RKO (cell line): ENCODE results near the gene NXF1.
A peak's percentile ranks its signal among the peaks of the same experiment; 100 is the strongest.
"Not testable (repeated sequence)": the region's sequence is repeated elsewhere in the genome, so short reads cannot be mapped to it uniquely, and the experiment has no call there.

Source experiments
- DNase-seq: peaks from one replicate; pipeline ENCODE4 v3.0.0-alpha.2; 2016; ENCODE audit warnings: low spot score

Gene NXF1

GRCh38 chr11:62805076-62805892, at the start of gene NXF1:
Gene NXF1, minus strand, starts transcription at chr11:62805440. Its CDS starts 84 bp downstream, at chr11:62805356.
- peak; percentile 95 for DNase-seq

DNA sequence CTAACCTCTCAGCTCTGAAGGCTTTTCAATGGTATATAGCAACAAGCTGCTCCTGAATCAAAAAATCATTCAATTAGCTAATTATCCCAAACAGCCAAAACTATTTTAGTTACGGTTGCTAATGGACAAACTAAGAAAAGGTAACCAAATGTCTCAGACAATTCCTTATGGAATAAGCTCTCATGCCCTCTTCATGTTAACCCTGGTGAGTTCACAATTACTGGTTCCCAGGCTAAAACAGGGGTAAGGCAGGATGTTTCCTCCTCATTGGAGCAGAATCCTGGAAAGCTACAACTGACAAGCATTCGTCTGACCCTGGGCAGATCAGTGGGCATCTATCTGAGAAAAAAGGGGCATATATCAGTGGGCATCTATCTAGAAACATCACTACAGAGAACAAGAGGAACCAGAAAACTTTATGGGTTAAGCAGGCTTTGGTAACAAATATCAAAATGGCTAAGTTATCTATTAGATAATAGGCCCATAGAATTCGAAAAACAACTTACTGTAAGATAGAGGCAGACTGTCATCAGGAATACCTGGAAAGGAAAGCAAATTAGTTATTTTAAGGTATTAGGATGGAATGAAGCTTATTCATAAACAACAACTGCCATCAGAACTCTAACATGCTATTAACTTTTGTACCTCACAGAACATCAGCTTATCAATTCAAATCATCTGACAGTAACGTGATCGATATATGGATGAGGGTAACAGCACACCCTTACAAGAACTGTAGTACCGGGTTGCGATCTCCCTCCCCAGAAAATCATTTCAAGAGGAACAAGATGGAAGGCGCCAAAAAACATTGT, 49.0 kb upstream of the NXF1 start:
- no peak for DNase-seq

- peak; percentile 69 for DNase-seq
These were observed 48.2 kb upstream of the NXF1 start for GRCh38 chr11:62853279-62853965.

DNA sequence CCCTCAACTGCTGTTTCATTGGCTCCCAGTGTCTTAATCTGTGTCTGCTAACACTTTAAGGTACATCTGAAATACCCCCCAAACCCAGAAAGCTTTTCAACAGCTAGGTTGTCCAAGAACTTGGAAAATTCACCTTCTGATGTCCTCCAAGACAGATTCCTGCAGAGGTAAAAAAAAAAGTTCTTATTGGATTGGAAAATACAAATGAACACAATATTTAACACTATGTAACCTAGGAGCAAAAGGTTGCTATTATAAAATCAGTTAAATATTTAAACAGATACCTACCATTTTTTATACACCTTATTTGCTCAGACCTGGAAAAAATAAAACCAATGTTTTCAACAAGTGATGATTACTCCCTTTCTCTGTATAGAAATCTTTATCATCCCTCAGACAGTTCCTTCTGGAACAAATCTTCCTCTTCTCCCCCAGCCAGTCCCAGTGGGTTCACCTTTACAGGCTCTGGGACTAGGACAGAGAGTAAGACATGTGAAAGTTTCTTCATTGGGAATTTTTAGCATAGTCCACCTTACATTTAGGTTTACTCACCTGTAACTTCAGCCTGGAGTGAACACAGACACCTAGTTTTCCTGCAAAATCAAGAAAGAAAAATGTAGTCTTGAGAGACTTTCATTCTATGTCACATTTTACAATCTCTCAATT, 47.4 kb upstream of the NXF1 start:
- DNase-seq: peak; percentile 74

DNA sequence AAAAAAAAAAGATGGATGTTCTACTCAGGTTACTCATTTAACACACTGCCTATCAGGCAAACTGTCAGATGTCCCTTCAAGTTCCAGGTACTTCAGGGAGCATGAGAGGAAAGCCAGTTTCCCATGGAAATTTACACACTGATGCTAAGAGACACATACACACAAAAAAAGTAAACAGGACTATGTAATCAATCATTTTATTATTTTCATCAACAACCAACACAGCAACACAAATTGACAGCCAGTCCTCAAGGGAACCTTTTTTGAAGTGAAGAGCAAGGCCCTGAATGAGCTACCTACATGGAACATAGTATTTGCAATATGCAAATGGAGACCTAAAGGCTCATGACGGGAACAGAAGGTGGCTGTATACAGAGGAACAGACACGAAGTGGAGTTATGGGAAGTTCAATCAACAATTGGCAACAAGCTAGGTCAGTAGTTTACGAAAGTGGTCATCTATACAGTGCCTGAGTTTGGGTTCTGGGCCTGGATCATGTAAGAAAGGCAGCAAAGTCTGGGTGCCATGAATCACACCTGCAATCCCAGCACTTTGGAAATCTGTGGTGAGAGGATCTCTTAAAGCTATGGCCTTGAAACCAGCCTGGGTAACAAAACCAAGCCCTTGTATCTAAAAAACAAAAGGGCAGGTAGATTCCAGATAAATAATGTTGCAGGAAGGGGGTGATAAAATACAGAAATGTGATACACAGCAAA, 46.7 kb upstream of the NXF1 start:
- DNase-seq: no peak

GRCh38 chr11:62850911-62851806, 45.9 kb upstream of the NXF1 start:
- peak; percentile 77 for DNase-seq

- no peak for DNase-seq
These were observed 42.6 kb upstream of the NXF1 start for GRCh38 chr11:62847767-62848314.

- DNase-seq: no peak
These were observed 40.9 kb upstream of the NXF1 start for GRCh38 chr11:62846177-62846576.

DNA sequence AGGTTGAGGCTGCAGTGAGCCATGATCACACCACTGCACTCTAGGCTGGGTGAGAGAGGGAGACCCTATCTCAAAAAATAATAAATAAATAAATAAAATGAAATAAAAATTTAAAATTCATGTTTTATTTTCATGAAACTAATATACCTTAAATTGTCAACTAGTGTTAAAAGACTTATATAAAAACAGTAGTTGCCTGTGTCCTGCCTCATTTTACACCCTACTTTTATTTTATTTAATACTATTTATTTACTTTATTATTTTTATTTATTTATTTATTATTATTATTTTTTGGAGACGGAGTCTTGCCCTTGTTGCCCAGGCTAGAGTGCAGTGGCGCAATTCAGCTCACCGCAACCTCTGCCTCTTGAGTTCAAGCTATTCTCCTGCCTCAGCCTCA, 38.9 kb upstream of the NXF1 start:
- DNase-seq: no peak

- no peak for DNase-seq
These were observed 38.2 kb upstream of the NXF1 start for GRCh38 chr11:62843466-62843865.

GRCh38 chr11:62842891-62843290, 37.7 kb upstream of the NXF1 start:
- not testable (repeated sequence) for DNase-seq

DNA sequence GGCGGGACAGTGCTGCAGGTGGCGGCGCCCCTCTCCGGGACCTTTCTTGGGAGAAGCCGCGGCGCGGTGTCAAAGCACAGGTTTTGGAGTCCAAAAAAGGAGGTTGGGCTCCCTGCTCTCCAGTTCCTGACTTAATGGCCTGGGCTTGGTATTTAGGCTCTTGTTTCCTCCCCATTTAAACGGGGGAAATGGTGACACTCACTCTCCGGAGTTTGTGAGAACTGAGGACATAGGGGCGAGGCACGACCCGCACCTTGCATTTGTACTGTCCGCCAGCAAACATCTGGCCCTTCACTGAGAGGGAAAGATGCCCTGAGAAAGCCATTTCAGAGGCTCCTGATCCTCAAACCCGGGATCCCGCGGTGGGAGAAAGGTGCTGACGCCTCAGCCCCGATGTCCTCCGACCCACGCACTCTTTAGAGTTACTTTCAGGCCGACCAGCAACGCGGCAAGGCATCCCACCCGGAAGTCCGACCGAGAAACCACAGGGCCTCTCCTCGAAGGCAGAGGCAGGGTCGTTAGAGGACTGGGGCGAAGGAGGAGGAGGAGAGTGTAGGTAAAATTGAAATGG, 37.0 kb upstream of the NXF1 start:
- DNase-seq: no peak

DNA sequence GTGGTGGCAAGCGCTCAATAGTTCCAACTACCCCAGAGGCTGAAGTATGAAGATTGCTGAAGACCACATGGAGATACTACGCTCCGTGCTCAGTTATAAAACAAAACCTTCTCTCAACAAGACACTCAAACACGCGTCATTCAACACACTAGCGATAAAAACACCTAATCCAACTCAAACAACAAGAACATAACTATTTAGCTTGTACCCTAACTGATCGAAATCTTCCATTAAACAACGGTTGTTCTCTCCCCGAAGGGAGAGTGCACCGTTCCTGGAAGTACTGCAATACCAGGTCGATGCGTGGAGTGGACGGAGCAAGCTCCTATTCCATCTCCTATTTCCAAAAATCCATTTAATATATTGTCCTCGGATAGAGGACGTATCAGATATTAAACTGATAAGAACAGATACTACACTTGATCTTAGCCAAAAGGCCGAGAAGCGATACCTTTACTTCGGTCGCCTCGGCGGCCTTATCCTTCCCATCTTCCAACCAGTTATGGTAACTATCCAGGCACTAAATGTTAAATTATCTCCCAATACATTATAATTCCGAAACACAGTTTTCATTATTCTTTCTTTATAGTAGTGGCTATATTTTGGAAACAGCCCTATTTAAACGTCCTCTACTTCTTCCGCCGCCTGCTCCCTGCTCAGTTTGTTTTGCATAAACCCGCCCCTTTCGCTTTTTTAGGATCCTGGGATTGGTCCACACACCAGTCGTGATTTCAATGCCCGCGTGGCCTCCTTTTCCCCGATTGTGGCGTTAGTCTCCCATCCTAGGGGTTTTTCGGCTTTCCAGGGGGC, 36.3 kb upstream of the NXF1 start:
- peak; percentile 99 for DNase-seq

DNA sequence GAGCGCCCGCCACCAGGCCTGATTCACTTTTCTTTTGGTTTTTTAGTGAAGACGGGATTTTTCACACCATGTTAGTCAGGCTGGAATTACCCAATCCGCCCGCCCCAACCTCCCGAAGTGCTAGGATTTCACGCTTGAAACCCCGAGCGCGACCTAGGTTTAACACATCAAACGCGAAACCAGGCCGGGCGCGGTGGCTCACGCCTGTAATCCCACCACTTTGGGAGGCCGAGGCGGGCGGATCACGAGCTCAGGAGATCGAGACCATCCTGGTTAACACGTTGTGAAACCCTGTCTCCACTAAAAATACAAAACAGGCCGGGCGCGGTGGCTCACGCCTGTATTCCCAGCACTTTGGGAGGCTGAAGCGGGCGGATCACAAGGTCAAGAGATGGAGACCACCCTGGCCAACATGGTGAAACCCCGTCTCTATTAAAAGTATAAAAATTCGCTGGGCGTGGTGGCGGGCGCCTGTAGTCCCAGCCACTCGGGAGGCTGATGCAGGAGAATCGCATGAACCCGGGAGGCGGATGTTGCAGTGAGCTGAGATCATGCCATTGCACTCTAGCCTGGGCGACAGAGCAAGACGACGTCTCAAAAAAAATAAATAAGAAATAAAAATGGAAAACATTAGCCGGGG, 35.6 kb upstream of the NXF1 start:
- DNase-seq: peak; percentile 84

DNA sequence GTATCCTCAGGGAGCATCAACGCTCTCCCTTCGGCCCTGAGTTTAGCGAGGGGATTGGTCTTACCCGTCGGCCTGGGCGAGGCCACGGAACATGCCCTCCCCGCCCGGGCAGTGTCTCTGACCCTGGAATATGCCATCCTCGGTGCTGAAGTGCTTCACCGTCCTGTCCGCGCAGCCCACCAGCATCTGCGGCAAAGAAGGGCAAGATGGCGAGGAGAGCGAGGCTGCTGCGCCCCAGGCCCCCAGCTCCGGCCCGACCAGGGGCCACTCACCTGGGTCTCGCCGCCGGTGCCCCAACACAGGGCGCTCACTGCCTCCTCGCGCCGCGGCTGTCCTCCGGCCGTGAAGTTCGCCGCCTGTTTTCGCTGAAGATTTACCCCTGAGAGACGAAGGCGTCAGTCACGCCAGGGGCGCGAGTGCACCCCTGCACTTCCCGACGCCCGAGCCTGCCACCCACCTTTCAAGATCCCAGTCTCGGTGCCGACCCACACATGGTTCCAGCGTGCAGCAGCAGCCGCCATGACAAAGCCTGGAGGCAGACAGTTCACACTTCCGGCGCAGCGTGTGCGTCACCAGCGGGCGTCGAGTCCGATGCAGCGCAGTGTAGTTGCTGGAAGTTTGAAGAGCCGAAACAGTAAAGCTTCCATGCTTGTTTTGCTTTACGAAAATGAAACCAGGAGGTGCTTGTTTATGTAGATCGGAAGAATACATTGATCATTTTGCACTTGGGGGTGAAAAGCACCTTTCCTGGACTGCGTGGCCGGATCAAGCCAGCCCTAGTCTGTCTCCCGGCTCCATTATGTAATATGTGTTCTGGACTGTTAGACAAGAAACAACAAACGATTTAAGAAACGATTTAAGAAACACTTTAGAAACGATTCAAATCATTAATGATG, 34.1 kb upstream of the NXF1 start, which contains the start of gene WDR74:
WDR74 (minus strand) TSS at position 541 of the 896 bp plus-strand sequence; CDS start at position 521, 20 bp downstream.
- peak; percentile 95 for DNase-seq

GRCh38 chr11:62835336-62835735, 30.1 kb upstream of the NXF1 start:
- DNase-seq: no peak
